Muscle of leg (tissue), 11 donors: ENCODE measurements around the gene AFMID. TPM values are rescaled to one million over a fixed set of nuclear protein-coding genes. Genes with fewer than 3 reads are reported as not detected.
A peak's percentile ranks its signal among the peaks of the same experiment; 100 is the strongest.
"Not testable (repeated sequence)": the region's sequence is repeated elsewhere in the genome, so short reads cannot be mapped to it uniquely, and the experiment has no call there.

ENCODE experiments used
- DNase-seq: peaks from one replicate; pipeline ENCODE4 v3.0.0; 2013
- H3K27ac ChIP-seq: one replicate; pipeline ENCODE4 v1.5.1; 2013; ENCODE audit warnings: mild to moderate bottlenecking, low read length, control low read depth
- H3K27me3 ChIP-seq: one replicate; pipeline ENCODE4 v1.6.1; 2013; ENCODE audit warnings: low read length; ENCODE audit not compliant: control insufficient read depth, insufficient read depth
- H3K36me3 ChIP-seq: one replicate; pipeline ENCODE4 v1.6.1; 2013; ENCODE audit warnings: low read length; ENCODE audit not compliant: control insufficient read depth, insufficient read depth
- H3K4me1 ChIP-seq: one replicate; pipeline ENCODE4 v1.6.1; 2013; ENCODE audit warnings: low read length; ENCODE audit not compliant: control insufficient read depth, insufficient read depth
- H3K4me3 ChIP-seq: one replicate; pipeline ENCODE4 v1.5.1; 2013; ENCODE audit warnings: low read length, control low read depth
- H3K9me3 ChIP-seq: replicated peaks from 2 replicates; pipeline ENCODE4 v1.6.1; 2013; ENCODE audit warnings: low read depth, low read length; ENCODE audit not compliant: control insufficient read depth
- WGBS: methylation state at CpG from one replicate; pipeline ENCODE4 v1.1.5; 2013; ENCODE audit warnings: missing lambda C conversion rate; ENCODE audit not compliant: insufficient coverage; 5-methylcytosine and 5-hydroxymethylcytosine counted together
- polyA plus RNA-seq, 8 donors: library from polyadenylated mRNA; unstranded; fragments of 120-200 nt; gene quantifications; one replicate each; pipeline versions ENCODE4 v1.2.1 to v1.2.3, GENCODE V29; 2013; ENCODE audit warnings: inconsistent platforms in 1 of 8, low replicate concordance in 1 of 8; ENCODE audit not compliant: insufficient read length in 8 of 8, insufficient read depth in 1 of 8
- total RNA-seq: library from RNA; stranded (reverse); fragments of 120-200 nt; gene quantifications from one replicate; pipeline ENCODE4 v1.2.4, GENCODE V29; 2013

Gene AFMID
- total and polyA plus RNA-seq, 9 donors, result 25.8 to 43.3 (median 38.3) TPM

DNA sequence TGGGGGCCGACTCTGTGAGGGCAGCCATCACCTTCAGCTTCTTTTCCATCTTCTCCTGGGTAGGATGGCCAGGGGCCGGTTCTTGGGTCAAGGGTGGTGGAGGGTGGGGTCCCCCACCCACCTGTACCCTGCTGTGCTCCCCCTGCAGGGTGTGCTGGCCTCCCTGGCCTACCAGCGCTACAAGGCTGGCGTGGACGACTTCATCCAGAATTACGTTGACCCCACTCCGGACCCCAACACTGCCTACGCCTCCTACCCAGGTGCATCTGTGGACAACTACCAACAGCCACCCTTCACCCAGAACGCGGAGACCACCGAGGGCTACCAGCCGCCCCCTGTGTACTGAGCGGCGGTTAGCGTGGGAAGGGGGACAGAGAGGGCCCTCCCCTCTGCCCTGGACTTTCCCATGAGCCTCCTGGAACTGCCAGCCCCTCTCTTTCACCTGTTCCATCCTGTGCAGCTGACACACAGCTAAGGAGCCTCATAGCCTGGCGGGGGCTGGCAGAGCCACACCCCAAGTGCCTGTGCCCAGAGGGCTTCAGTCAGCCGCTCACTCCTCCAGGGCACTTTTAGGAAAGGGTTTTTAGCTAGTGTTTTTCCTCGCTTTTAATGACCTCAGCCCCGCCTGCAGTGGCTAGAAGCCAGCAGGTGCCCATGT lies 15.4 kb upstream of the AFMID start:
- Histone ChIP-seq H3K36me3 (peaks cover 36% of the 10 kb centered on the region), H3K4me1 (peaks cover 80% of the 10 kb centered on the region), H3K27ac (peak overlapping the region; percentile 89)
- not testable (repeated sequence) for DNase-seq, H3K4me3 ChIP-seq, H3K27me3 ChIP-seq, H3K9me3 ChIP-seq
- WGBS, result 85% methylated on average over 13 of the region's 19 CpGs

DNA sequence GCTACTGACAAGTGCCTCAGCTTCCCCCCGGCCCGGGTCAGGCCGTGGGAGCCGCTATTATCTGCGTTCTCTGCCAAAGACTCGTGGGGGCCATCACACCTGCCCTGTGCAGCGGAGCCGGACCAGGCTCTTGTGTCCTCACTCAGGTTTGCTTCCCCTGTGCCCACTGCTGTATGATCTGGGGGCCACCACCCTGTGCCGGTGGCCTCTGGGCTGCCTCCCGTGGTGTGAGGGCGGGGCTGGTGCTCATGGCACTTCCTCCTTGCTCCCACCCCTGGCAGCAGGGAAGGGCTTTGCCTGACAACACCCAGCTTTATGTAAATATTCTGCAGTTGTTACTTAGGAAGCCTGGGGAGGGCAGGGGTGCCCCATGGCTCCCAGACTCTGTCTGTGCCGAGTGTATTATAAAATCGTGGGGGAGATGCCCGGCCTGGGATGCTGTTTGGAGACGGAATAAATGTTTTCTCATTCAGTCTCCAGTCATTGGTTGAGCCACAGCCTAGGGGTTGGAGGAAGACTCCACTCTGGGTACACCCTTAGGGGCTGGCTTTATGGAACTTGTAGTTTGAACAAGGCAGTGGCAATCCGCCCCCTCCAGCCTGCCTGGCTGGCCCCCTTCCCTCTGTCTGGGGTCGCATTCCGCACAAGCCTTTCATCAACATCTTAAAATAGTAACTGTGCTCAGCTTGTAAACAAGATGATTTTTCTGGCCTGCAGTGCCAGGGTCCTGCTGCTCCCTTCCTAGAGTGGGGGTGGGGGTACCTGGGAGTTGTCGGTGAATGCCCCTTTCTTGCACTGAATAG lies 14.7 kb upstream of the AFMID start:
- no peaks in the 10 kb centered on the region for H3K9me3 ChIP-seq
- H3K27me3 ChIP-seq, result no peaks in the 10 kb centered on the region
- peak; percentile 62 for DNase-seq
- no peak overlapping the region for H3K4me3 ChIP-seq
- peaks cover 82% of the 10 kb centered on the region for H3K4me1 ChIP-seq
- 45% methylated on average over 11 of the region's 19 CpGs for WGBS
- H3K36me3 ChIP-seq, result peaks cover 36% of the 10 kb centered on the region
- peak overlapping the region; percentile 89 for H3K27ac ChIP-seq

DNA sequence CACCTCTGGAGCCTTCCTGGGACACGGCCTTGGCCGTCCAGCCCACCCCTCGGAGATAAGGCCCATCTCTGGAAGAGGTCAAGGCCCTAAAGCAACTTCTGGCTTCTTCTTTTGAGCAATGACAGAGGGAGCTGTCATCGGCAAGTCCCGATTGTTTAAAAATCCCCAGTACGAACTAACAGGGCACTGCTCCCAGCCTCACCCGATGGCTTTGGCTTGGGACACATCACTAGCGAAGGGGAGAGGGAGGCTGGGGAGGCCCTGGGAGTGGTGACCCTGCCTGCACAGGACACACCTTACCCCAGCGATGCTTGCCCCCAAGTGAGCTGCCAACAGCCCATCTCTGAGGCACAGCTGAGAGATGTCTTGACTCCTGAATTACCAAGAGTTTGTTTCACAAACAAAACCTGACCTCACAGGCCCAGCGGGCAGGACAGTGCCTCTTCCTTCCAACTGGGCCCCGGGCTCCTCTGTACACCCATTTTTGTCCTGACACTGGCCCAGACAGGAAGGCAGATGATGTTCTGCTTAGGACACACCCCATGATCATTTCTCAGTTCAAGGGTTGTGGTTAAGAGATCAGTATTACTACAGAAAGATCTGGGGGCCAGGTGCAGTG lies 14.0 kb upstream of the AFMID start:
- peaks cover 38% of the 10 kb centered on the region for H3K36me3 ChIP-seq
- H3K4me1 ChIP-seq, result peaks cover 79% of the 10 kb centered on the region
- DNase-seq, result no peak
- H3K9me3 ChIP-seq, result no peaks in the 10 kb centered on the region
- no peak overlapping the region for H3K4me3 ChIP-seq
- no peaks in the 10 kb centered on the region for H3K27me3 ChIP-seq
- WGBS, result 61% methylated on average over 6 of the region's 11 CpGs
- peak overlapping the region; percentile 89 for H3K27ac ChIP-seq

DNA sequence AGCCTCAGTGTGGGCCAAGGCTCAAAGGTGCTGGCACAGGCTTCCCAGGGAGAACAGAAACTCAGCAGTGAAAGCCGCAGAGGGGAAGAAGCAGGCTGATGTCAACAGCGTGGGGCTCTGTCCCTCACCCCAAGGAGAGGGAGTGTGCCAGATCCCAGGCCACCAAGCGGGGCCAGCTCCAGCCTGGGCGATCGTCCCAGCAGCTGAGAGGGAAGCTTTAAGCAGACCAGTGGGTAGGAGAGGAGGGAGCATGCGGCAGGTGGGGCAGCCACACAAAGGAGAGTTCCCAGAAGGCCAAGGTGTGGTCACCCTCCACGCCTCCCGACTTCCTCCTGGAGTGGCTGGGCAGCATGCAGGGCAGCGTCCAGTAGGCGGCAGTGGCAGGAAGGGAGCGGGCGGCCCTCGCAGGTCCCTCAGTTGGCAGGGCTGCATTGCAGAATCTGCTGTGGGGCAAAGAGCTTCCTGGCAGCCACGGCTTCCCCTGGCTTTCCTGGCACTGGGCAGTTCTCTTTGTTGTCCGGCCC lies 12.8 kb upstream of the AFMID start:
- Histone ChIP-seq H3K4me3 (no peak overlapping the region), H3K27ac (peak overlapping the region; percentile 89), H3K9me3 (no peaks in the 10 kb centered on the region), H3K4me1 (peaks cover 84% of the 10 kb centered on the region), H3K27me3 (no peaks in the 10 kb centered on the region), H3K36me3 (peaks cover 48% of the 10 kb centered on the region)
- peak; percentile 67 for DNase-seq
- 55% methylated on average over 13 of the region's 15 CpGs for WGBS

DNA sequence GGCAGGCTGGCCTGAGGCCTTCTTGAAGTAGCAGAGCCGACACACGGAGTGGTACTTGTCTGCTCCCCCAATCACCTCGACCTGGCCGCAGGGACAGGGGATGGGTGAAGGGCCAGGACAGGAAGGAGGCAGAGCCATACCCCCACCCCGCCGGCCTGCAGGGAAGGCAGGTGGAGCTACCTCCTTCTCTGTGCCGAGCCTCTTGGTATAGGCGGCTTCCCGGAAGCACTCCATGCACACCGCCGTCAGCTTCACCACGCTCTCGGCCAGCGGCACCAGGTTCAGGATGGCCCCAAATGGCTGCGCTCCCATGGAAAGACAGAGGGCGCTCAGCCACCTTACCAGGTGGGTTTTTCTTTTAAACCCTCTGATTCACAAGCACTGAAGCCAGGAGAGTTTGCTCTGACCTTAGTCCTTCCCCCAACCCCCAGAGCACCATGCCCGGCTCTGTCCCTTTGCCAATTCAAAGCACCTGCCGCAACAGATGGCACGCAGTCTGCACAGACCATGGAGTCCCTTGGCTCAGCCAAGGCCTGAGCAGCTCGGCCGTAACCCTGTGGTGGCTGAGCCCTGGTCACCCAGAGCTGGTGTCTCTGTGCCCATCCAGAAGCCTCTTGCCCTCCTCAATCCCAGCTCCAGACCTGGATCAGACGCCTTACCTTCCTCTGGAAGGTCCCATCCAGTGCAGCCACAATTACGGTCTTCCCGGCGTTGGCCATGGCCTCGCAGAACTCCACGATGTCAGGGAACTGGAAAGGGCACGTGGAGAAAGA lies 12.1 kb upstream of the AFMID start:
- 71% methylated on average over 21 of the region's 28 CpGs for WGBS
- Histone ChIP-seq H3K36me3 (peaks cover 50% of the 10 kb centered on the region), H3K4me3 (no peak overlapping the region), H3K9me3 (no peaks in the 10 kb centered on the region), H3K27ac (peak overlapping the region; percentile 89), H3K4me1 (peaks cover 84% of the 10 kb centered on the region), H3K27me3 (no peaks in the 10 kb centered on the region)
- peak; percentile 72 for DNase-seq

DNA sequence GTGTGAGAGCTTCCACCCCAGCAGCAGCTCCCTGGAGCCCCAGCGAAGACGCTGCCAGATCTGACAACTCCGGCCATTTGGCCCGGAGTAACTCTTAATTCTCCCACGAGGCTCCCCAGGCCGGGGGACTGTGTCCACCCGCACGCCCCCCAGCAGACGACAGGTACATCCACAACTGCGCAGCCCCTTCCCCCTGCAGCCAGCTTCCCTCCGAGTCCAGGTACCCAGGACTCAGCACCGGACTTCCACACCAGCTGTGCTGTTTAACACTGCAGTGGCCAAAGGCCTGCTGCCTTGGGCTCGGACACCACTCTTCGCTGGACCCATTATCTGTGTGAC lies 11.6 kb upstream of the AFMID start:
- peaks cover 53% of the 10 kb centered on the region for H3K36me3 ChIP-seq
- 42% methylated on average over 10 of the region's 14 CpGs for whole genome bisulfite sequencing
- H3K4me1 ChIP-seq, result peaks cover 83% of the 10 kb centered on the region
- H3K27ac ChIP-seq, result peak overlapping the region; percentile 89
- no peaks in the 10 kb centered on the region for H3K27me3 ChIP-seq
- DNase-seq, result no peak
- H3K9me3 ChIP-seq, result no peaks in the 10 kb centered on the region
- no peak overlapping the region for H3K4me3 ChIP-seq

DNA sequence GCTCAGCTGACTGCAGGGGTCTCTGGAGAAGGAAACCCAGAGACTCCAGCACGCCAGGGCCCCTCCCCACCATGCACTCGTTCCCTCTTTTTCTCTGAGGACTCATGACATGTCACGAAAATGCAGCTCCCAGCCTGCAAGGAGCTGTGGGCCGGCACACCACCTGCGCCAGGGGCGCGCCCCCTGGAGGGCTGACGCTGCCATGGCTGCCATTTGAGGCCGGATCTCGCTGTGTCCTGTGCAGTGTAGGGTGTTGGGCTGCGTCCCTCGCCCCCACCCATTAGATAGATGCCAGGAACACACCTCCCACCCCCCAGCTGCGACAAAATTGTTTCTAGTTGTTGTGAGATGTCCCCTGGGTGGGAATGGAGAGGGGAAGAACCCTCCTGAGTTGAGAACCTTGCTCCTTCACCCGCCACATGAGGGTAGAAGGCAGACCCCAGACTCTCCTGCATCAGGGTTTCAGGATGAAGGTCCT lies 10.6 kb upstream of the AFMID start:
- H3K27me3 ChIP-seq, result no peaks in the 10 kb centered on the region
- H3K4me1 ChIP-seq, result peaks cover 73% of the 10 kb centered on the region
- peak; percentile 69 for DNase-seq
- no peaks in the 10 kb centered on the region for H3K9me3 ChIP-seq
- H3K4me3 ChIP-seq, result no peak overlapping the region
- H3K27ac ChIP-seq, result no peak overlapping the region
- 0% methylated on average over 1 of the region's 14 CpGs for WGBS
- H3K36me3 ChIP-seq, result peaks cover 52% of the 10 kb centered on the region

DNA sequence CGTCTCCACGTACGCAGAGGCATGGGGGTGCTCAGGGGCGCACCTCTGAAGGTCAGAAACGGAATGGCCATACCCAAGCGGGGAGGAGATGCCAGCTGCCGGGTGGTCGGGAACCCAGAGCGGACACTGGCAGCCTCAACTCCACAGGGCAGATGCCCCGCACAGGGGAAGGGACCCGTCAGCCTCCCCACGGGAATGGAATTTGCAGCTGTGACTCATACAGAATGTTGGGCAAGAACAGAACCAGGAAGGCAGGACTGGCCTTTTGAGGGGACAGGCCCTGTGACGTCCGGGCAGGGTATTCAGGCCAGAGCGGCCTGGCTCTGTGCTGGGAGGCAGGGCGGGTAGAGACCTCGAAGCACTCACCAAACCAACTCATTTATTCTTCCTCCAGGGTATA lies 7.8 kb upstream of the AFMID start:
- H3K4me1 ChIP-seq, result peaks cover 53% of the 10 kb centered on the region
- H3K4me3 ChIP-seq, result no peak overlapping the region
- DNase-seq, result no peak
- H3K36me3 ChIP-seq, result peaks cover 43% of the 10 kb centered on the region
- no peaks in the 10 kb centered on the region for H3K27me3 ChIP-seq
- H3K9me3 ChIP-seq, result no peaks in the 10 kb centered on the region
- WGBS, result 89% methylated on average over 17 of the region's 17 CpGs
- peak overlapping the region; percentile 64 for H3K27ac ChIP-seq

DNA sequence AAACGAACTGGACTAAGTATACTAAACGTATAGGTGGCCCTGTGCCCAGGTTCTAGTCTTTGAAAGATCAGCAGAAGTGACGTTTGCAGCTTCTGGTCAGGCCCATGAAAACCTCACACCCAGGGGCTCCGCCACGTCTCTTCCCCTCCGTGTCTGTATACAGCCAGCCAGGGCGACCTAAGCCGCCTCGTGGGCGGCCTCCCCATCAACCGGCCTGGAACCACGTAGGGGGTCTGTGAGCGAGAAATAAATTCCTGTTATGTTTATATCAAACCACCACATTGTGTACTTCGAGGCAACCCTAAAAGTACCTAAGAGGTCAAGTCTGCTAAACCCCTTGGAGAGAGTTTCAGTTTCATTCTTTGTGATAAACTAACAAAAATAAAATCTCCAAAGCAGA lies 7.1 kb upstream of the AFMID start:
- DNase-seq, result no peak
- no peak overlapping the region for H3K4me3 ChIP-seq
- WGBS, result 78% methylated on average over 6 of the region's 14 CpGs
- no peaks in the 10 kb centered on the region for H3K9me3 ChIP-seq
- peaks cover 37% of the 10 kb centered on the region for H3K36me3 ChIP-seq
- no peaks in the 10 kb centered on the region for H3K27me3 ChIP-seq
- peak overlapping the region; percentile 64 for H3K27ac ChIP-seq
- peaks cover 53% of the 10 kb centered on the region for H3K4me1 ChIP-seq
